CD8-positive, alpha-beta memory T cell (primary cell): Measurements from ENCODE around the gene WNT1. TPM values are rescaled to one million over a fixed set of nuclear protein-coding genes. Genes with fewer than 3 reads are reported as not detected.

Source experiments
- polyA plus RNA-seq: library from polyadenylated mRNA; unstranded; fragments of 300-500 nt; fragmentation: Illumina TruSeq; gene quantifications from one replicate; pipeline ENCODE4 v1.2.3, GENCODE V29; 2021
- total RNA-seq, 2 experiments: library from RNA; stranded (reverse); gene quantifications; one replicate each; pipeline ENCODE4 v1.2.3, GENCODE V29; 2021

Gene WNT1
- total and polyA plus RNA-seq, 3 experiments from 2014 or later: 2.3 TPM; not detected in 2

Other genes with a start within 250 kb of the WNT1 start
- under 1 TPM; 0.04 to 0.37 TPM for gene ADCY6, start 189.2 kb upstream of the WNT1 start, total RNA-seq
- gene ADCY6, start 189.2 kb upstream of the WNT1 start, polyA plus RNA-seq: not detected
- gene CACNB3, start 159.8 kb upstream of the WNT1 start, total RNA-seq: 1 to 10 TPM; 6.3 to 6.6 TPM
- gene CACNB3, start 159.8 kb upstream of the WNT1 start, polyA plus RNA-seq: 3.2 TPM
- 100 to 1,000 TPM; 147 to 148 TPM for gene DDX23, start 126.2 kb upstream of the WNT1 start, total RNA-seq
- gene DDX23, start 126.2 kb upstream of the WNT1 start, polyA plus RNA-seq: 51.0 TPM
- gene RND1, start 112.5 kb upstream of the WNT1 start, total RNA-seq: 1 to 10 TPM; 2.0 to 2.6 TPM
- 0.90 TPM for gene RND1, start 112.5 kb upstream of the WNT1 start, polyA plus RNA-seq
- 100 to 1,000 TPM in 1 of 2 experiments, 10 to 100 TPM in 1; 98.3 to 103 TPM for gene FKBP11, start 52.8 kb upstream of the WNT1 start, total RNA-seq
- 238 TPM for gene FKBP11, start 52.8 kb upstream of the WNT1 start, polyA plus RNA-seq
- 10 to 100 TPM; 91.5 to 91.8 TPM for gene ARF3, start 20.8 kb upstream of the WNT1 start, total RNA-seq
- 24.5 TPM for gene ARF3, start 20.8 kb upstream of the WNT1 start, polyA plus RNA-seq
- gene WNT10B, start 6.6 kb upstream of the WNT1 start, total RNA-seq: 1 to 10 TPM; 1.4 TPM
- 0.21 TPM for gene WNT10B, start 6.6 kb upstream of the WNT1 start, polyA plus RNA-seq
- under 1 TPM; 0.33 to 0.39 TPM for gene DDN, start 21.1 kb downstream of the WNT1 start, total RNA-seq
- gene DDN, start 21.1 kb downstream of the WNT1 start, polyA plus RNA-seq: not detected
- 10 to 100 TPM; 73.3 to 78.3 TPM for gene PRKAG1, start 40.5 kb downstream of the WNT1 start, total RNA-seq
- gene PRKAG1, start 40.5 kb downstream of the WNT1 start, polyA plus RNA-seq: 45.9 TPM
- gene KMT2D, start 82.5 kb downstream of the WNT1 start, total RNA-seq: 10 to 100 TPM; 79.4 to 79.7 TPM
- gene KMT2D, start 82.5 kb downstream of the WNT1 start, polyA plus RNA-seq: 22.8 TPM
- gene RHEBL1, start 91.7 kb downstream of the WNT1 start, total RNA-seq: 10 to 100 TPM; 10.1 to 10.2 TPM
- 8.0 TPM for gene RHEBL1, start 91.7 kb downstream of the WNT1 start, polyA plus RNA-seq
- gene DHH, start 116.5 kb downstream of the WNT1 start, total RNA-seq: under 1 TPM in 1 of 2 experiments, not detected in 1; 0.04 TPM
- not detected for gene DHH, start 116.5 kb downstream of the WNT1 start, polyA plus RNA-seq
- 10 to 100 TPM; 47.2 to 48.7 TPM for gene LMBR1L, start 132.5 kb downstream of the WNT1 start, total RNA-seq
- 37.6 TPM for gene LMBR1L, start 132.5 kb downstream of the WNT1 start, polyA plus RNA-seq
- gene TUBA1B, start 153.1 kb downstream of the WNT1 start, total RNA-seq: 1,000 to 10,000 TPM; 2,435 to 2,464 TPM
- gene TUBA1B, start 153.1 kb downstream of the WNT1 start, polyA plus RNA-seq: 378 TPM
- gene TUBA1A, start 210.8 kb downstream of the WNT1 start, total RNA-seq: 10 to 100 TPM; 67.8 to 70.4 TPM
- gene TUBA1A, start 210.8 kb downstream of the WNT1 start, polyA plus RNA-seq: 167 TPM